HG03045 (cell line): ENCODE results near the gene RABGAP1L.
"Not testable (repeated sequence)": the region's sequence is repeated elsewhere in the genome, so short reads cannot be mapped to it uniquely, and the experiment has no call there.

Source experiments
- ATAC-seq: cut with Tn5 transposase; IDR thresholded peaks from one replicate; pipeline ENCODE4 v1.9.1; 2021; ENCODE audit warnings: mild to moderate bottlenecking, moderate library complexity; ENCODE audit not compliant: unreplicated experiment

Gene RABGAP1L

GRCh38 chr1:174543421-174543820 lies 384.1 kb downstream of the RABGAP1L start:
- not testable (repeated sequence) for ATAC-seq

- ATAC-seq, result no peak
Measured at GRCh38 chr1:174550296-174550695, 391.0 kb downstream of the RABGAP1L start.

- no peak for ATAC-seq
Measured at GRCh38 chr1:174556392-174556791, 397.1 kb downstream of the RABGAP1L start.

- ATAC-seq, result no peak
Measured at GRCh38 chr1:174568551-174568950, 409.2 kb downstream of the RABGAP1L start.

- ATAC-seq, result no peak
Measured at GRCh38 chr1:174569240-174569639, 409.9 kb downstream of the RABGAP1L start.

GRCh38 chr1:174572771-174573170 lies 413.5 kb downstream of the RABGAP1L start:
- ATAC-seq, result no peak

- not testable (repeated sequence) for ATAC-seq
Measured at GRCh38 chr1:174576120-174576519, 416.8 kb downstream of the RABGAP1L start.

- no peak for ATAC-seq
Measured at GRCh38 chr1:174577681-174578080, 418.4 kb downstream of the RABGAP1L start.

- no peak for ATAC-seq
Measured at GRCh38 chr1:174580801-174581200, 421.5 kb downstream of the RABGAP1L start.

GRCh38 chr1:174583316-174583715 lies 424.0 kb downstream of the RABGAP1L start:
- ATAC-seq, result no peak

- no peak for ATAC-seq
Measured at GRCh38 chr1:174584071-174584470, 424.8 kb downstream of the RABGAP1L start.

GRCh38 chr1:174588618-174589017 lies 429.3 kb downstream of the RABGAP1L start:
- not testable (repeated sequence) for ATAC-seq

GRCh38 chr1:174605198-174605597 lies 445.9 kb downstream of the RABGAP1L start:
- ATAC-seq, result no peak

- ATAC-seq, result no peak
Measured at GRCh38 chr1:174606471-174606870, 447.2 kb downstream of the RABGAP1L start.

- ATAC-seq, result not testable (repeated sequence)
Measured at GRCh38 chr1:174617905-174618304, 458.6 kb downstream of the RABGAP1L start.

GRCh38 chr1:174623324-174624035 lies 464.2 kb downstream of the RABGAP1L start:
- no peak for ATAC-seq

GRCh38 chr1:174626031-174627025 lies 467.0 kb downstream of the RABGAP1L start:
- ATAC-seq, result no peak

- no peak for ATAC-seq
Measured at GRCh38 chr1:174637487-174637886, 478.2 kb downstream of the RABGAP1L start.

- no peak for ATAC-seq
Measured at GRCh38 chr1:174639461-174639860, 480.1 kb downstream of the RABGAP1L start.

- no peak for ATAC-seq
Measured at GRCh38 chr1:174640783-174641182, 481.5 kb downstream of the RABGAP1L start.

GRCh38 chr1:174642393-174642792 lies 483.1 kb downstream of the RABGAP1L start:
- no peak for ATAC-seq

- ATAC-seq, result no peak
Measured at GRCh38 chr1:174643206-174643605, 483.9 kb downstream of the RABGAP1L start.
